Measurements from ENCODE around the gene KCNK16.

KCNK16 gene

GRCh38 chr6:39350723-39351505 lies 28.4 kb upstream of the KCNK16 start:
- H3K36me3 ChIP-seq (ENCODE audit: control insufficient read depth, low read length) = no peaks in the 10 kb centered on the region
- TF ChIP-seq, protein P1, sequence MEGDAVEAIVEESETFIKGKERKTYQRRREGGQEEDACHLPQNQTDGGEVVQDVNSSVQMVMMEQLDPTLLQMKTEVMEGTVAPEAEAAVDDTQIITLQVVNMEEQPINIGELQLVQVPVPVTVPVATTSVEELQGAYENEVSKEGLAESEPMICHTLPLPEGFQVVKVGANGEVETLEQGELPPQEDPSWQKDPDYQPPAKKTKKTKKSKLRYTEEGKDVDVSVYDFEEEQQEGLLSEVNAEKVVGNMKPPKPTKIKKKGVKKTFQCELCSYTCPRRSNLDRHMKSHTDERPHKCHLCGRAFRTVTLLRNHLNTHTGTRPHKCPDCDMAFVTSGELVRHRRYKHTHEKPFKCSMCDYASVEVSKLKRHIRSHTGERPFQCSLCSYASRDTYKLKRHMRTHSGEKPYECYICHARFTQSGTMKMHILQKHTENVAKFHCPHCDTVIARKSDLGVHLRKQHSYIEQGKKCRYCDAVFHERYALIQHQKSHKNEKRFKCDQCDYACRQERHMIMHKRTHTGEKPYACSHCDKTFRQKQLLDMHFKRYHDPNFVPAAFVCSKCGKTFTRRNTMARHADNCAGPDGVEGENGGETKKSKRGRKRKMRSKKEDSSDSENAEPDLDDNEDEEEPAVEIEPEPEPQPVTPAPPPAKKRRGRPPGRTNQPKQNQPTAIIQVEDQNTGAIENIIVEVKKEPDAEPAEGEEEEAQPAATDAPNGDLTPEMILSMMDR (IDR thresholded peaks at IDR 0.05; ENCODE audit: low read depth, low read length, poor library complexity, severe bottlenecking) = no peak
- TF ChIP-seq EZH2phosphoT487 (IDR thresholded peaks at IDR 0.05; ENCODE audit: borderline replicate concordance, low read length) = no peak
- H3K4me3 ChIP-seq (ENCODE audit: low read length) = no peak overlapping the region
- H3K9me2 ChIP-seq (replicated peaks; ENCODE audit: control insufficient read depth, low read length) = no peaks in the 10 kb centered on the region
- no peaks in the 10 kb centered on the region for H4K20me1 ChIP-seq (ENCODE audit: control insufficient read depth, insufficient read depth, low read depth, low read length)
- no peaks in the 10 kb centered on the region for H3F3A ChIP-seq (ENCODE audit: control insufficient read depth, insufficient read depth)
- no peaks in the 10 kb centered on the region for H3K9me3 ChIP-seq (ENCODE audit: control insufficient read depth, insufficient read depth, low read length)
- H3K4me2 ChIP-seq (ENCODE audit: low read length) = no peak overlapping the region
- H3K27me3 ChIP-seq (ENCODE audit: control insufficient read depth, low read length) = no peaks in the 10 kb centered on the region
- H3K27ac ChIP-seq (ENCODE audit: low read depth, low read length) = no peak overlapping the region
- H3K79me2 ChIP-seq (ENCODE audit: control insufficient read depth, low read length) = no peaks in the 10 kb centered on the region
- no peaks in the 10 kb centered on the region for H3K4me1 ChIP-seq (ENCODE audit: control insufficient read depth, low read length)

DNA sequence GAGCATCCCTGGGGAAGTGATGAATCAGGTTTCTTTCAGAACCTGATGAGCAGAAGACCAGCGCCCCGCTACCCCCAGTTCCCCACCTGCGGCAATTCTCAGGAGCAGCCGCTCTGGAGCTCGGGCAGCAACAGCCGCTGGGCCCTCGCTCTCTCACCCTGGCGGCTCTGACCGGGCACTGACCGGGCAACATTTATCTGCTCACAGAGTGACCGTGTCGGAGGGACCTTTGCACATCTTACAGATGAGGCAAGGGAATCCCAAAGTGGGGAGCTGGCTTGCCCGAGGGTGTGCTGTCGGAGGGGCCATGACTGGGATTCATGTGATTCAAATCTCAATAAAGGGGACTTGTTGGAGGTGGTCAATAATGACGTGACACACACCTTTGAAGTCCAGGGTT lies 26.2 kb upstream of the KCNK16 start:
- Histone ChIP-seq H3F3A (ENCODE audit: control insufficient read depth, insufficient read depth) (no peaks in the 10 kb centered on the region), H3K4me3 (ENCODE audit: low read length) (no peak overlapping the region), H3K36me3 (ENCODE audit: control insufficient read depth, low read length) (no peaks in the 10 kb centered on the region), H3K79me2 (ENCODE audit: control insufficient read depth, low read length) (no peaks in the 10 kb centered on the region), H4K20me1 (ENCODE audit: control insufficient read depth, insufficient read depth, low read depth, low read length) (no peaks in the 10 kb centered on the region), H3K27ac (ENCODE audit: low read depth, low read length) (no peak overlapping the region), H3K4me2 (ENCODE audit: low read length) (no peak overlapping the region), H3K4me1 (ENCODE audit: control insufficient read depth, low read length) (no peaks in the 10 kb centered on the region), H3K27me3 (ENCODE audit: control insufficient read depth, low read length) (no peaks in the 10 kb centered on the region), H3K9me2 (replicated peaks; ENCODE audit: control insufficient read depth, low read length) (no peaks in the 10 kb centered on the region), H3K9me3 (ENCODE audit: control insufficient read depth, insufficient read depth, low read length) (no peaks in the 10 kb centered on the region)
- TF ChIP-seq EZH2phosphoT487 (IDR thresholded peaks at IDR 0.05; ENCODE audit: borderline replicate concordance, low read length) = no peak
- TF ChIP-seq, protein P1 (IDR thresholded peaks at IDR 0.05; ENCODE audit: low read depth, low read length, poor library complexity, severe bottlenecking) = no peak

- no peaks in the 10 kb centered on the region for H3K36me3 ChIP-seq (ENCODE audit: control insufficient read depth, low read length)
- H3K79me2 ChIP-seq (ENCODE audit: control insufficient read depth, low read length) = no peaks in the 10 kb centered on the region
- H3K4me2 ChIP-seq (ENCODE audit: low read length) = no peak overlapping the region
- H3K27me3 ChIP-seq (ENCODE audit: control insufficient read depth, low read length) = no peaks in the 10 kb centered on the region
- no peaks in the 10 kb centered on the region for H3K9me2 ChIP-seq (replicated peaks; ENCODE audit: control insufficient read depth, low read length)
- no peaks in the 10 kb centered on the region for H3F3A ChIP-seq (ENCODE audit: control insufficient read depth, insufficient read depth)
- H4K20me1 ChIP-seq (ENCODE audit: control insufficient read depth, insufficient read depth, low read depth, low read length) = no peaks in the 10 kb centered on the region
- peaks cover 6% of the 10 kb centered on the region for H3K4me1 ChIP-seq (ENCODE audit: control insufficient read depth, low read length)
- TF ChIP-seq, protein P1 (IDR thresholded peaks at IDR 0.05; ENCODE audit: low read depth, low read length, poor library complexity, severe bottlenecking) = peak; percentile 86
- TF ChIP-seq EZH2phosphoT487 (IDR thresholded peaks at IDR 0.05; ENCODE audit: borderline replicate concordance, low read length) = no peak
- H3K27ac ChIP-seq (ENCODE audit: low read depth, low read length) = no peak overlapping the region
- H3K9me3 ChIP-seq (ENCODE audit: control insufficient read depth, insufficient read depth, low read length) = no peaks in the 10 kb centered on the region
- no peak overlapping the region for H3K4me3 ChIP-seq (ENCODE audit: low read length)
Measured at GRCh38 chr6:39347906-39348585, 25.5 kb upstream of the KCNK16 start.

Data from DOHH2 (cell line).